GM18867 (cell line): ENCODE results near the gene RBM47.

Experiments used
- ATAC-seq: cut with Tn5 transposase; IDR thresholded peaks from one replicate; pipeline ENCODE4 v1.9.1; 2021; ENCODE audit warnings: mild to moderate bottlenecking, moderate library complexity; ENCODE audit not compliant: unreplicated experiment

RBM47 gene

DNA sequence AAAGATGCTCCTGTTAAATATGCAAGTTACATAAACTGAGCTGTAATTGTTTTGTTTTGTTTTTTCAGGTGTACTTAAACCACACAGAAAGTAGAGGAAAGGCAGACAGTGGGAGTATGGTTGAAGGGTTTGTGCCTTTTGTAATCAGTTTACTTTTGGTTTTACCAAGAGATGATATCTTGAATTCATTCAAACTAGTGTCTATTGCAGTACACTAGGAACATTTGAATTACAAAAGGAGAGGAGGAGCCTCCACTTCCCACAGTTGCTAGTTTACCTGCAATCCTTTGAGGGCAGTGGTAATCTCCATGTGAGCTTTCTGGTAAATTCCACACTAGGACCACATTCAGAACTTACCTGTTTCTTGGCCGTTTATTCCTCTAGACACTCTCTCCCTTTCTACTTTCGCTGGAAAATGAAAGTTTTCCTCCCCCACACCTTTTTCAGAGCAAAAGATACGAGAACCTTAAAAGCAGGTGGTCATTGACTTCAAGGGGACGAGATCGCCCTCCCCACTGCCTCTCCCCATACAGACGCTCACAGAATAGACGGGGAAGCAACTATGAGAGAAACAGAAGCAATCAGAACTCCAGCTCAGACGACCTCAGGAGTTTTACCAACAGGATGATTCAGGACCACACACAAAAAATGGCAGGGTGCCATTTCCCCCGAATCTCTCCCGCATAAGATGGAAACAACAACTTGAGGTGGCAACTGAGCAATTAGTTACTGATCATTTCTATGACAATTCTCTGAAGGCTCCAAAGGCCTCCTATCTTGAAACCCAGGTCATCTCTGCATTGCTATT, 3.3 kb downstream of the RBM47 start:
- ATAC-seq = no peak

DNA sequence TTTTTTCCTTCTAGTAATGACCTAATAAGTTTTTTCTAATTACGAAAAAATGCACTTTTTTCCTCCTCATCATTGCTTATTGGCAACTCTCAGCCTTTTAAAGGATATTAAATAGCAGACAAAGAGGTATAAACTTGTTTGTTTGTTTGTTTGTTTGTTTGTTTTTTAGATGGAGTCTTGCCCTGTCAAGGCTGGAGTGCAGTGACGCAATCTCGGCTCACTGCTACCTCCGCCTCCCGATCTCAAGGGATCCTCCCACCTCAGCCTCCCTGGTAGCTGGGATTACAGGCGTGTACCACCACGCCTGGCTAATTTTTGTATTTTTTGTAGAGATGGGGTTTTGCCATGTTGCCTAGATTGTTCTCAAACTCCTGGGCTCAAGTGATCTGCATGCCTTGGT, 6.0 kb downstream of the RBM47 start:
- no peak for ATAC-seq

DNA sequence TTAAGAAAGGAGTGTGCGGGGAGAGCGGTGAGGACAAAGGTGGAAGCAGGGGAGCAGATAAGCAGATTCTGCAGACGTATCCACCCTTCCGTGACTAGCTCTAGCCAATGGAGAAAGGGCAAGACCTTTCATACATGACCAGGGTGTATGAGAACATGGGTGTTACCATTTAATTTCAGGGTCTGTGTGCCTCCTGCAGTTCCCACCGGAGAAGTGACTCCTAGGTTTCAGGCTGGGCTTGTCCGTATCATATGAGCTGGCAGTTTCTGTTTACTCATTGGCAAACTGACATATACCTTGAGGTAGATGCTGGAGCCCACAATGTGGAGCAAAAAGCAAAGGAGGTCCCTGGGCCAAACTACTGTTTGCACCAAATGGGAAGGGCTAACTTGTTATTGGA, 6.8 kb downstream of the RBM47 start:
- no peak for ATAC-seq

DNA sequence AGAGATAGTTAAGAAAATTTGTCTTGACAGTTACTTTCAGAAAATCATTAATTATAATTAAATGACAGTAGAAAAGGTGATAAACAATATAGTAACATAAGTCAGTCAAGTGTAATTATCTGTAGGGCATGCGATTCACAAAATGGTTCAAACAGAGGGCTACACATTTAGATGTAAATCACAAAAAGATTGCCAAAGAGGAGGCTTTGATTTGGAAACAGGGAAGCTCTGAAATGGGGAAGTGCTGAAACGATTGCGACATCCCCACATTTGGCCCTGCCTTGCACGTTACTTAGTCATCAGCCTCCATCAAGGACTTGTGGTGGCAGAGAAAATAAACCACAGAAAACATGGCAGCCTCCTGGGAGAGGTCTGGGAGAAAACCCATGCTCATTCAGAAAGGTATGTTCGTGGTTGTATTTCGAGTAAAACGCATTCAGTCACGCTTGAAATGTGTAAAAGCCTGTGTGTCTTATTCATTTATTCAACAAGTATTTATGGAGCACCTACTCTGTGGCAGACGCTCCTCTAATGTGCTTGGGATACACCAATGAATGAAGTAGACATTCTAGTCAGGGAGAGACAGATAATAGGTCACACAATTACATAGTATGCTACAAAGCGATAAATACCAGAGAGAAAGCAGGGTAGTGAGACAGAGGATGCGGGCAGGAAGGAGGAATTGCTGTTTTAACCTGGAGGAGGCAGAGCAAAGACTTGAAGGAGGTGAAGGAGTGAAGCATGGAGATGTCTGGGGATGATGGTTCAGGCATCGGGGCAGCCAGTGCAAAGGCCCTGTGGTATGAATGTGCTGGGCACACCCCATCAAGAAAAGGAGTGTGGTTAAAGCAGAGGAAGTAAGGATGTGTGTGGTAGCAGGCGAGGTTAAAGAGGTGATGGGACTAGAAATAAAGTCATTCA, 7.8 kb downstream of the RBM47 start:
- peak; percentile 58 for ATAC-seq

DNA sequence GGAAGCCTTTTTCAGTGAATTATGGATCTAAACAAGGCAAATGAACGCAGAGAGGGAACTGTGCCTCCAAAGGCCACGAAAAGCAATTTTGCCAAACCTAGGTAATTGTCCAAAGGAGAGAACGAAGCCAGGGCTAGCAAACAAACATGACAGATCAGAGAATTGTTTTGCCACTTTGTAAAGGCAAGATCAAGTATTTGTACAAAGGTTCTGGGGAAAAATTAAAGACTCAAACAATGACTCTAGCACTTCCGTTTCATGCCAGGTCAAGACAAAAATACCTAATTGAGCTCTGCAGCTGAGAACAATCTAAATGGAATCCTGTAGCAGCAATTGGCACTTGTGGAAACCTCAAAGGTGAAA, 8.5 kb downstream of the RBM47 start:
- peak; percentile 46 for ATAC-seq

DNA sequence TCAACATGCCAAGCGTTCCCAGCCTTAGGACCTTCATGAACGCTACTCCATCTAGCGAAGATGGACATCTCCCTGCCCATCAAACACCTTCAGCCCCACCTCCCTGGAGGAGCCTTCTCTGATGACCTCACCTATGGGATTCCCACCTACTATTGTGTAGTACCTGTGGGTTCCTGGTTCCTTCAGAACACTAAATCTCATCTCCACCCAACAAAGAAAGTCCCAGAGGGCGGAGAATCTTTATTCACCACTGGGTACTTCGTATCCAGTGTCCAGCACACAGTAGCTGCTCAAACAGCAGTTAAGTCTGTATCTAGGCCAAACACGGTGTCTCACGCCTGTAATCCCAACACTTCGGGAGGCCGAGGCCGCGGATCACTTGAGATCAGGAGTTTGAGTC, 10.1 kb downstream of the RBM47 start:
- ATAC-seq = no peak

DNA sequence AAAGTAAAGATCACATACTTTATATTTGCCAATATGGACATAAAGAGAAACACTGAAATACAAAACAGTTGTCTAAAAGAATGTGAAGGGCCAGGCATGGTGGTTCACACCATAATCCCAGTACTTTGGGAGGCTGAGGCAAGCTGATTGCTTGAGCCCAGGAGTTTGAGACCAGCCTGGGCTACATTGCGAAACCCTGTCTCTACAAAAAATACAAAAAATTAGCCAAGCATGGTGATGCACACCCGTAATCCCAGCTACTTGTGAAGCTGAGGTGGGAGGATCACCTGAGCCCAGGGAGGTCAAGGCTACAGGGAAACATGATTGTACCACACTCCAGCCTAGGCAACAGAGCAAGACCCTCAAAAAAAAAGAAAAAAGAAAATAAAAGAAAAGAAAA, 11.8 kb downstream of the RBM47 start:
- ATAC-seq = no peak

DNA sequence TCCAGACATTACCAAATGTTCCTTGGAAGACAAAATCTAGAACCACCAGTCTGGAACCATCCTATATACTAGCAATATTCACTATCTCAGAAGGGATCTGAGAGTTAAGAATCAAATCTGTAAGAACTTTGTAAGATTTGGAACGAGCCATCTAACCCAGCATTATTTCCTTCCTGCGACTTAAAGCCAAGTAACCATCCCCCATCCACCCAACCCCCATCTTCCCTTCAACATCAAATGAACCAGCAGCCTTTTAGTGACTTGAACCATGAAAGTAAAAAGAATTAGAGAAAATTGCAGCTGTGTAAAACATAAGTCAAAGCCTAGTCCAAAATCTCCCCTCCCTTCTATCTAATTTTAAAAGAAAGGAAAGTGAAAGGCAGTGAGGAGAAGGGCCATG, 15.6 kb downstream of the RBM47 start:
- ATAC-seq = no peak

DNA sequence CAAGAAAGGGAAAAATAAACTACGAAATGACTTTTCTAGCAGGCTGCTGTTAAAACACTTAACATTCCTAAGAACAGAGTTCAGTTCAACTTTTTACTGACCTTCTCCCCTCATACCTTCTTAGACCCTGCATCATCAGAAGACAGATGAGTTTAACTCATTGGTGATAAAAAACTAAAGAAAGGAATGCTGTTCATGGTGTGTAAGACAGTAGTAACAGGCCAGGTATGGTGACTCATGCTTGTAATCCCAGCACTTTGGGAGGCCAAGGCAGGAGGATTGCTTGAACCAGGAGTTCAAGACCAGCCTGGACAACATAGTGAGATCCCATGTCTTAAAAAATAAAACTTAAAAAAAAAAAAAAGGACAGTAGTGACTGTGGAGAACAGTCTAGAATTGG, 16.2 kb downstream of the RBM47 start:
- ATAC-seq = no peak

DNA sequence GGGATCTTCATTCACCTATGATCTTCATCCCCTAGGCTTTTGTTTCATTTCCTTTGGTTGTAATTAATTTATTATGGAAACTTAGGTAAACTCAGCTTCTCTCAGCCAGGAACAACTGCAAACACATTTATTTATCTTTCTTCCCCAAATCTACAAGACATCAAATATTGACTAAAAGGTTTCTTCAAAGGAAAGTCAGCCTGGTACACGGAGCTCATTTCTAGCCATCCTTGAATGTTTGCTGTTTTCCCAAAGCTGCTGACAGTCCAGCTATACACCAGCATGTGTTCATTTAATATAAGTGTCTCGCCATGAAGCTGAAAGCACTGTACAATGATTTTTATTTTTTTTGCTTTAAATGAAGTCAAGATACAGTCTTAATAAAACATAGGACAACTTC, 16.8 kb downstream of the RBM47 start:
- no peak for ATAC-seq

DNA sequence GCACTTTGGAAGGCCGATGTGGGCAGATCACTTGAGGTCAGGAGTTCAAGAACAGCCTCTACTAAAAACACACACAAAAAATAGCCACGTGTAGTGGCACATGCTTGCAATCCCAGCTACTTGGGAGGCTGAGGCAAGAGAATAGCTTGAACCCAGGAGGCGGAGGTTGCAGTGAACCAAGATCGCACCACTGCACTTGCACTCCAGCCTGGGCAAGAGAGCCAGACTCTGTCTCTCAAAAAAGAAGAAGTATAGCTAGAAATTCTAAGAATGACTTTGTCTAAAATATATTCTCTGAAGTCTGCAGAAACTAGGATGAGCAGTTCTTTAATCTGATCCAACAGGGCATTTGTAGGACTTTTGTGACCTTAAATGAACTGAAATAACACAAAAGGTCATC, 17.4 kb downstream of the RBM47 start:
- ATAC-seq = no peak

DNA sequence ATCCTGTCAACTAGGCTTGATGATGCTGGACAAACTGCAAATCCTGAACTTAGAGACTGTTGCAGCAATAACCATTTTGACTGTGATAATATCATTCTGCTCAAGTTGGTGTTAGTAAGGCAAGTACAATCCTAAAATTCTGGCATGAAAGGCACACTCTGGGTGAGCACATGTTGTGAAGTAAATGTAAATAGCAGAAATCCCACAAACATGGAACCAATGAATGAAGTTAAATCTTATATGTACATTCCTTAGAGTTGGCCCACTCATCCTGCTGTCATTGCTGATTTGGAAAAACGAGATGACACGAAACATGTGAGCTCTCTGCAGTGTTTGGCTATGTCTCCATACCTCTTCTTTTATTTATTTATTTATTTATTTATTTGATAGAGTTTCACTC, 21.0 kb downstream of the RBM47 start:
- no peak for ATAC-seq

DNA sequence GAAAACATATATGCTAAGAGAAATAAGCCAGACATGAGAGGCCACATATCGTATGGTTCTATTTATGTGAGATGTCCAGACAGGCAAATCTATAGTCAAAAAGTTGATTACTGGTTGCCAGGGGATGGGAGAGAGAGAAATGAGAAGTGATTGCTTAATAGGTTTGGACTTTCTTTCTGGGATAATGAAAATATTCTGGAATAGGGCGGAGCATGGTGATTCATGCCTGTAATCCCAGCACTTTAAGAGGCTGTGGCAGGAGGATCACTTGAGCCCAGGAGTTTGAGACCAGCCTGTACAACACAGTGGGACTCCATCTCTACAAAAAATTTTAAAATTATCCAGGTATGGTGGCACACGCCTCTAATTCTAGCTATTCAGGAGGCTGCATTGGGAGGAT, 22.4 kb downstream of the RBM47 start:
- no peak for ATAC-seq

DNA sequence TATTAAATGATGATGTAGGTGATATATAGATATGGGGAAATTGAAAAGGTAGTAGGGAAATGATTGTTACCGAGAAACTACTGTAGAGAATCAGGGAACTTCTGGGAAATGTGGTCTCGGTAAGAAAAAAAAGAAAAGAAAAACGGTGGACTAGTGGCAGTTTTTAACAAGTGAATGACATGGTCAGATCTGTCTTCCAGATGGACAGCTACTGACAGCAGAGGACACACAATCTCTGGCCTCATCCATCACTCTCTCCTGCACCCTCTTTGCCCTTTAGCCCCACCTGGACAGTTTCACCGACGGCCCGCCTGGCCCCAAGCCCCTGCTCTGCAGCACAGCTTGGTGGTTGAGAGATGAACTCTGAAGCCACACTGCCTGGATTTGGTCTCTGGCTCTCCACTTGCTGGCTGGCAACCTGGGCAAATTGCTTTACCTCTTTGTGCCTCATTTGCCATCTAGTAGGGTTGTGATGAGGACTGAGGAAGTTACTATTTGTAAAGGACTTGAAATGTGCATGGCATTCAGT, 23.4 kb downstream of the RBM47 start:
- no peak for ATAC-seq

DNA sequence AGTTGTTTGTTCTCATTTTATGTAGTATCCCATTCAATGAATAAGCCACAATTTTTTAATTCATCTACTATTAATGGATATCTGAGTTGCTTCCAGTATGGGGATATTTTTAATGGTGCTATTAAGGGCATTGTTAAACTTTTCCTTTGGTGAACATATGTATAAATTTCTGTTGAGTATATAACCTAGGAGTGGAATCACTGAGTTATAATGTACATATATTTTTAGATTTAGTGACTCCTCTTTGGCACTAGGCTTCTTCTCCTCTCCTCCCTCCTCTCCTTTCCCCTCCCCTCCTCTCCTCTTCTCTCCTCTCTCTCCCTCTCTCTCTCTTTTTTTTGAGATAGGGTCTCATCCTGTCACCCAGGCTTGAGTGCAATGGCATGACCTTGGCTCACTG, 26.4 kb downstream of the RBM47 start:
- no peak for ATAC-seq

DNA sequence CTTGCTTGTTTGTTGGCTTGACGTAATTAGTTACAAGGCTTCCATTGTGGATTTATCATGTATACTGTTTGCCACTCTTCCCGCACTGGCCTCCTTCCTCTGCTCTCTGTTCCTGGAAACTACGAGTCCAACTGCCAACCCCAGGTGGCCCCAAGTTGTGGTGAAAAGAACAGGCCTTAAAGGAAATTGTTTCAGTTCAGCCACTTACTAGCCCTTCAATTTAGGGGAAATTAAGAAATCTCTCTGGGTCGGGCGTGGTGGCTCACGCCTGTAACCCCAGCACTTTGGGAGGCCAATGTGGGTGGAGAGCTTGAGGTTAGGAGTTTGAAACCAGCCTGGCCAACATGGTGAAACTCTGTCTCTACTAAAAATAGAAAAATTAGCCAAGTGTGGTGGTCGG, 28.0 kb downstream of the RBM47 start:
- ATAC-seq = no peak

DNA sequence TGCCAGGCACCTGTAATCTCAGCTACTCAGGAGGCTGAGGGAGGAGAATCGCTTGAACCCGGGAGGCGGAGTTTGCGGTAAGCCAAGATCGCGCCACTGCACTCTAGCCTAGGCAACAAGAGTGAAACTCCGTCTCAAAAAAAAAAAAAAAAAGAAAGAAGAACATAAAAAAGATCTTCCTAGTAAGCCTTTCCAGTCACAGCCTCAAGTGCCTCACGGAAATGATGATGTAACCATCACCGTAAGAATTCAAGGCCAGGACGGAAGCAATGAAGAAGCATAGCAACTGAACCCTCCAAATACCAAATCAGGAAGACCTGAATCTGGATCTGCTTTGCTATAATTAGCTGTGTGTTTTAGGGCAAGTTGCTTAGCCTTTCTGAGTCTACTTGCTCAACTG, 28.8 kb downstream of the RBM47 start:
- ATAC-seq = no peak

DNA sequence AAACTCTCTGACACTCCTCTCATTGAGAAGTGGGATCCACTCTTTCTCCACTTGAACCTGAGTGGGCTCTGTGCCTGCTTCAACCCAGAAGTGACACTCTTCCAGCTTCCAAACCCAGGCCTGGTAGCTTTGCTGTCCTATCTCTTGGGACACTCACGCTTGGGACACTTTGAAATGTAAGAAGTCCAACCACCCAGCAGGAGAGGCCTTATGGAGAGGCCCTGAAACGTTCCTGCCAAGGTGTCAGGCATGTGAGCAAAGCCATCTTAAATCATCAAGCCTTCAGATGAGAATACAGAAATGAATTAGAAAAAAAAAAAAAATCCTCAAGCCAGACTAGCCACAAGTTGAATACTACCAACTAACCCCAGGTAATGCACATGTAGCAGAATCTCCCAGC, 30.2 kb downstream of the RBM47 start:
- no peak for ATAC-seq

DNA sequence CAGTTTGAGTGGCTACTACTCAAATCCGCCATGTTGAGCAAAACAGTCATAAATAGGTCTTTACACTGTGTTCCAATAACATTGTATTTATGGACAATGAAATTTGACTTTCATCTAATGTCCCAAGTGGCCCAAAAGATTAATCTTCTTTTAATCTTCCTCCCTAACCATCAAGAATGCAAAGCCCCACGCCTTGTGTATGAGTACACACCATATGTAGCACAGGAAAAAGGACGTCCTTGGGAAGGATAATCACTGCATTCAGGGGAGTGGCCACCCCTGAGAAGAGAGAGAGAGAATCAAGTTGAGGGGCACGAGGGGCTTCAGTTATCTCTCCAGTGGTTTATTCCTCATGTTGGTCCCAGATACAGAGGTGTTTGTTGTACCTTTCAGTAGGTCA, 33.1 kb downstream of the RBM47 start:
- no peak for ATAC-seq

DNA sequence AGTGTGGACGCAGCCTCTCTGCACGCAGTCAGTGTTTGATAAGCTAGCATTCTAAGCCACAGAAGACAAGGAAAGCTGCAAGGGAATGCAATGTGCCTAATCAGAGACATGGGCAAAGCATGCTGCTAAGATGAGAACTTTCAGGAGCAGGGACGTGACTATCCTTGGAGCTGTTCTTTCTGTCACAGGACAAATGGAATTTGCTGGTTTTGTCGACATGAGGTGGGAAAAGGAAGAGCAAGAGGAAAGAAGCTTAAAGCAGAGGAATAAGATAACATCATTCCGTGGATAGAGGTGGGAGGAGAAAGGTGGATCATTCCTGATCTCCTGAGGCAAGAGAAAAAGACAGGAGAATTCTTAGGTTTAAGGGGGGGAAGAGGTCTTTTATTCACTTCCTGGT, 33.7 kb downstream of the RBM47 start:
- no peak for ATAC-seq

DNA sequence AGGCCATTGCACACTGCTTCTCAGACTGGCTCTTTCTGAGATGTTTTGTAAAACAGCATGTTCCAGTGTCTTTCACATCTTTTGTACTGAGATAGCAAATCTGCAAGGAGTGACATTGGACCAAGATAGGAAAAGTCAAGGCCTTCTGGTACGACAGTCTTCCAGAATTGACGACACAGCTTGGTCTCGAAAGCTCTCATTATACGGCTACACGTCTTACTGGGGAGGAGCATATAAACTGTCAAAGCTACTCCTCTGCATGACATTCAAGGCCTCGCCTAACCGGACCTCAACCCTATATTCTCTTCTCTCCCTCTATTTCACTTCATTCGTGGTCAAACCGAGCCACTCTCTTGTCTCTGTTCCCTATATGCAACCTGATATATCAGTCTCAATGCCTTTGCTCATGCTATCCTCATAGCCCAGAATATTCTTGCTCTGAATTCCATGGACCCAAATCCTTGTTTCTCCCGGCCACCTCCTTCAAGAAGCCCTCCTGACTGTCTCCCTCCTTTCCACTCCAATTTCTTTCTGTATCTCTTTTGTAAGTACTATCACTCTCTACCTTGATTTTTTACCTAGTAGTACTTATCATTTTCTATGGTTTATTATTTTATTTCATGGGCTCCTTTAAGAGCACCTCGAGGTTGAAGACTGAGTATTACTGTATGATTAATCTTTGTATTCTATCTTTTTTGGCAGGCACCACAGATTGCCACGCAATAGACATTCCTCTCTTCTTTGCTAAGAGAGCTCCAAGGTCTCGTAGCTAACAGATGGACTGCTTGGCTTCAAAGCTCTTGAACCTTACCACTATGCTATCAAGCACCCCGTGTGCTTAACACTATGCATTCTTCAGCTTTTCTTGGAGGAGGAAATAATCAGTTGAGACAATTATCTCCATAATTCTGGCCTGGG, 35.1 kb downstream of the RBM47 start:
- ATAC-seq = no peak
